ENCODE measurements around the gene TRPT1. TPM values are rescaled to one million over a fixed set of nuclear protein-coding genes. Genes with fewer than 3 reads are reported as not detected.

TRPT1 gene, protein sequence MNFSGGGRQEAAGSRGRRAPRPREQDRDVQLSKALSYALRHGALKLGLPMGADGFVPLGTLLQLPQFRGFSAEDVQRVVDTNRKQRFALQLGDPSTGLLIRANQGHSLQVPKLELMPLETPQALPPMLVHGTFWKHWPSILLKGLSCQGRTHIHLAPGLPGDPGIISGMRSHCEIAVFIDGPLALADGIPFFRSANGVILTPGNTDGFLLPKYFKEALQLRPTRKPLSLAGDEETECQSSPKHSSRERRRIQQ
- 53.3 TPM for polyA plus RNA-seq (2013, experiment 1 of 2)
- 53.3 TPM for polyA plus RNA-seq (2013, experiment 2 of 2)

DNA sequence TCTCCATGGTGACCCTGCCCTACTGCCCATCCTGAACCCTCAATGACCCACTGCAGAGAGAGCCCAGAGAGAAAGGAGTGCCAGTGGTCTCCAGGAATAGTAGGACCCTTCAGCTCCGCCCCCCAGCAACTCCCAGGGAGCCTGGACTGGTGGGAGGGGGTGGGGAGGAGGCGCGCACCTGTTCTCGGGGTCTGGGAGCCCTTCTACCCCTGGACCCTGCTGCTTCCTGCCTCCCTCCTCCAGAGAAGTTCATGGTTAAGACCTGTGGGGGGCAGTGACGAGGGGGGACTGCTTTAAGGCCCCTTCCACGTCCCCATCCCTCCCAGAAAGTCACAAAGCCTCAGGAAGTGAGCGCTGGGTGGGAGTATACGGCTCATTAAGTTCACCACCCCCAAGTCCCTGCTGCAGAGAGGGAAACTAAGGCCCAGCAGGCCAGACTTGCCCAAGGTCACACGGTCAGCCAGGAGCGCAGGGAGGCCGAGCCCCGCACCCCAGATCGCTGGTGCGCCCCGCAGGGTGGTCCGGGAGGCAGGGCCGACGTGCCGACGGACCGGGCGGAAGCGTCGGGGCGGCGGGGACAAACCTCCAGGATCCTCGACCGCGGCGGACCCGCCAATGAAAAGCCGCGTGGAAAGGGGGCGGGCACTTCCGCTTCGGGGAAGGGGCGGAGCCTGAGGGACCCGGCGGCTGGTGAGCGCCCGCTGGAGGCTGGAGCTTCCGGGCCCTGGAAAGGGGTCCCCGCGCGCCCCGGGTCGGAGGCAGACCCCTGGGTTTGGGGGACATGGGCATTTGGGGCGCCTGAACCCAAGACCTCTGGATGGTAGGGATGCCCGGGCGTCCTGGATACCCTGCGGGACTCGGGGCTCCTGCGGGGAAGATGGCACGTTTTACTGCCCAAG is at the start of gene TRPT1, which contains the start of gene NUDT22:
Gene TRPT1, minus strand, starts transcription at position 579 of the 899 bp plus-strand sequence. Its CDS starts 326 bp downstream, at position 253.
Gene NUDT22, plus strand, starts transcription at position 667 of the 899 bp plus-strand sequence. CDS start 379 bp downstream, outside the sequence.
- Histone ChIP-seq H3K4ac (ENCODE audit: low read length) (no peak within 1 kb of the TSS), H3K4me3 (ENCODE audit: low read length in 2 of 2) (peak within 1 kb of the TSS; percentile 88 to 91), H4K91ac (ENCODE audit: low read depth, low read length, poor library complexity) (peak within 1 kb of the TSS; percentile 76), H2BK15ac (ENCODE audit: low read length) (peak within 1 kb of the TSS; percentile 72), H3K9me3 (replicated peaks in 1 of 2; ENCODE audit: control insufficient read depth in 2 of 2, insufficient read depth in 1 of 2, low read depth in 1 of 2, low read length in 2 of 2) (no peaks in the 10 kb centered on the region), H2AFZ (ENCODE audit: low read length) (peak within 1 kb of the TSS; percentile 89), H2AK5ac (ENCODE audit: low read depth, low read length) (peak within 1 kb of the TSS; percentile 100), H3K36me3 (replicated peaks in 1 of 2; ENCODE audit: control insufficient read depth in 2 of 2, insufficient read depth in 2 of 2, low read length in 2 of 2) (peaks cover 8 to 24% of the 10 kb centered on the region in 2 donors), H3K4me2 (ENCODE audit: insufficient read depth, low read length, poor library complexity, severe bottlenecking) (peak within 1 kb of the TSS; percentile 99), H3K18ac (ENCODE audit: low read length) (peak within 1 kb of the TSS; percentile 97), H3K27ac (replicated peaks; ENCODE audit: low read length) (peak within 1 kb of the TSS; percentile 43), H3K4me1 (ENCODE audit: control insufficient read depth in 2 of 2, insufficient read depth in 1 of 2, low read depth in 1 of 2, low read length in 2 of 2) (peaks cover 14 to 23% of the 10 kb centered on the region in 2 donors), H3K14ac (ENCODE audit: low read length) (peak within 1 kb of the TSS; percentile 60), H3K23ac (ENCODE audit: low read depth, low read length, poor library complexity) (peak within 1 kb of the TSS; percentile 94), H2BK120ac (ENCODE audit: low read depth, low read length) (no peak within 1 kb of the TSS), H4K8ac (ENCODE audit: low read depth, low read length) (peak within 1 kb of the TSS; percentile 48), H3K79me1 (ENCODE audit: low read depth, low read length) (peaks cover 5% of the 10 kb centered on the region), H3K27me3 (ENCODE audit: control insufficient read depth in 3 of 3, insufficient read depth in 3 of 3, low read depth in 1 of 3, low read length in 3 of 3) (peaks cover 0 to under 1% (median 0%) of the 10 kb centered on the region in 3 experiments), H2BK12ac (ENCODE audit: low read length) (peak within 1 kb of the TSS; percentile 96), H2BK5ac (ENCODE audit: low read length) (peak within 1 kb of the TSS; percentile 89), H3K9ac (ENCODE audit: low read depth, low read length, poor library complexity) (peak within 1 kb of the TSS; percentile 97)
- DNase-seq (ENCODE audit: low spot score): peak; percentile 84
- WGBS, 2 donors (ENCODE audit: extremely low coverage in 2 of 2, insufficient read length in 2 of 2, insufficient replicate concordance in 1 of 2): no CpG with 5 or more reads among the region's 54 CpGs

DNA sequence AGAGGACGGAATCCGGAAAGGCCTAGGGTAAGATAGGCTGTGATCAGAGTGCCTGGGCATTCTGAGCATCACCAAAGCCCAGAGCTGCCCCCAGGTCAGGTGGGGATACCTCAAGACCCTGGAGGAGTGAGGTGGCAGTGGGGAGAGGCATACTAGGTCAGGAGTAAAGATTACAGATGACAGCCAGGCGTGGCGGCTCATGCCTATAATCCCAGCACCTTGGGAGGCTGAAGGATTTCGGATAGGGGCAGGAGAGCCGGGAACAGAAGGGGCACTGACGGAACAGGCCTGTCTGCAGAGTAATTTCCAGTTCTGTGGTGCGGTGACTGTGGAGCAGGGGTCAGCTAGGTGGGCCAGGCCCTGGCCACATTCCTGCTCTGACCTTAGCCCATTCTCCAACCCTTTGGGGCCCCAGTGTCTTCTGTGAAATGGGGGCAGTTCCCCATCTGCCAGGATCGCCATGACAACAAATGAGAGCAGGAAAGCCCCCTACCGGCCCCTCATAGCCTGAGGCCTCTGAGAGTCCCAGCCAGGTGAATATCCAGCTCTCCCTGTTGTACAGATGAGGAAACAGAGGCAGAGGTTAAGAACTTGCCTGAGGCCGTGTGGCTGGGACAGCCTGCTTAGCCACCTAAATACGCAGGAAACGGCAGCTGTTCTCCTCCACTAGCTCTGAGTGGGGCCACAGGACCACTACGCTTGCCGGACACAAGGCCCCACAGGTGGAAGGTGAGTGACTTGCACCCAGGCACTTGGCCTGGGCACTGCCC is 49.2 kb upstream of the TRPT1 start:
- Histone ChIP-seq H4K8ac (ENCODE audit: low read depth, low read length) (no peak overlapping the region), H2AK5ac (ENCODE audit: low read depth, low read length) (no peak overlapping the region), H3K9me3 (replicated peaks in 1 of 2; ENCODE audit: control insufficient read depth in 2 of 2, insufficient read depth in 1 of 2, low read depth in 1 of 2, low read length in 2 of 2) (no peaks in the 10 kb centered on the region), H3K4me2 (ENCODE audit: insufficient read depth, low read length, poor library complexity, severe bottlenecking) (no peak overlapping the region), H3K79me1 (ENCODE audit: low read depth, low read length) (peaks cover 2% of the 10 kb centered on the region), H3K4me3 (ENCODE audit: low read length in 2 of 2) (no peak overlapping the region), H3K27ac (replicated peaks; ENCODE audit: low read length) (no peak overlapping the region), H2BK120ac (ENCODE audit: low read depth, low read length) (no peak overlapping the region), H3K36me3 (replicated peaks in 1 of 2; ENCODE audit: control insufficient read depth in 2 of 2, insufficient read depth in 2 of 2, low read length in 2 of 2) (peaks cover 5 to 39% of the 10 kb centered on the region in 2 donors), H2BK5ac (ENCODE audit: low read length) (no peak overlapping the region), H3K9ac (ENCODE audit: low read depth, low read length, poor library complexity) (peak overlapping the region; percentile 64), H3K4ac (ENCODE audit: low read length) (no peak overlapping the region), H3K14ac (ENCODE audit: low read length) (no peak overlapping the region), H2BK12ac (ENCODE audit: low read length) (no peak overlapping the region), H2AFZ (ENCODE audit: low read length) (no peak overlapping the region), H4K91ac (ENCODE audit: low read depth, low read length, poor library complexity) (no peak overlapping the region), H2BK15ac (ENCODE audit: low read length) (no peak overlapping the region), H3K18ac (ENCODE audit: low read length) (no peak overlapping the region), H3K23ac (ENCODE audit: low read depth, low read length, poor library complexity) (peak overlapping the region; percentile 34), H3K4me1 (ENCODE audit: control insufficient read depth in 2 of 2, insufficient read depth in 1 of 2, low read depth in 1 of 2, low read length in 2 of 2) (peaks cover 4 to 19% of the 10 kb centered on the region in 2 donors), H3K27me3 (ENCODE audit: control insufficient read depth in 3 of 3, insufficient read depth in 3 of 3, low read depth in 1 of 3, low read length in 3 of 3) (no peaks in the 10 kb centered on the region)
- no CpG with 5 or more reads among the region's 15 CpGs for WGBS, 2 donors (ENCODE audit: extremely low coverage in 2 of 2, insufficient read length in 2 of 2, insufficient replicate concordance in 1 of 2)
- DNase-seq (ENCODE audit: low spot score): no peak

DNA sequence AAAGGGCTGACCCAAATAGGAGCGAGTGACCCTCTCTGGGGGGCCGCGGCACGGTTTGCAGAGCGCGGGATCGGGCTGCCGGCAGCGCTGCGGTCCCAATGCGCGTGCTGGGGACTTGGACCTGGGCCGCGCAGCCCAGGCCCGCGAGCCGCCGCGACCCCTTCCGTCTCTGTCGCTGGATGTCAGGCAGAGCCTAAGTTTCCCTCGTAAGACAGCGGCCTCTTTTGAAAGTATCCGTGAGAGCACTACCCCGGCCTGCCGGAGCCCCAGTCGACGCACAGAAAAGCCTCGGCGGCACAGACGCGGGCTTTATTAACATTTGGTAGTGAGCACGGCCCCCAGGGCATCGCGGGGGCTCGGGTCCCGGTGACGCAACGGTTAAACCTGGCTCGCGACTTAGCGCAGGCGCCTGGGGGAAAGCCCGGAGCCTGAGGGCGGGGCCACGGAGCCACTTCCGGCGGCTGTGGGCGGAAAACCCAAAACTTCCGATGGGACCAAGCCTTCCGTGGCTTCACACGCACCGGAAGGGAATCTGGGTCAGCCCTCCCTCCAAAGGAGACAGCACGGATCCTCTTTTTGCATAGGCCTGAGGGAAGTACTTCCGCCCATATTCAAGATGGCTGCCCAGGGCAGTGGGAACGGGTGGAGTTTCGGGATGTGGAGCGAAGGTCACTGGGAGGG is 43.7 kb upstream of the TRPT1 start:
- H3K4me3 ChIP-seq (ENCODE audit: low read length in 2 of 2): peak overlapping the region; percentile 84 to 88
- no peak overlapping the region for H2BK12ac ChIP-seq (ENCODE audit: low read length)
- H3K79me1 ChIP-seq (ENCODE audit: low read depth, low read length): peaks cover 5% of the 10 kb centered on the region
- H3K18ac ChIP-seq (ENCODE audit: low read length): peak overlapping the region; percentile 96
- WGBS, 2 donors (ENCODE audit: extremely low coverage in 2 of 2, insufficient read length in 2 of 2, insufficient replicate concordance in 1 of 2): no CpG with 5 or more reads among the region's 58 CpGs
- peak overlapping the region; percentile 92 for H2BK15ac ChIP-seq (ENCODE audit: low read length)
- H3K27me3 ChIP-seq (ENCODE audit: control insufficient read depth in 3 of 3, insufficient read depth in 3 of 3, low read depth in 1 of 3, low read length in 3 of 3): no peaks in the 10 kb centered on the region
- H2AFZ ChIP-seq (ENCODE audit: low read length): peak overlapping the region; percentile 94
- H2BK5ac ChIP-seq (ENCODE audit: low read length): peak overlapping the region; percentile 82
- H3K9me3 ChIP-seq (replicated peaks in 1 of 2; ENCODE audit: control insufficient read depth in 2 of 2, insufficient read depth in 1 of 2, low read depth in 1 of 2, low read length in 2 of 2): no peaks in the 10 kb centered on the region
- H3K4me1 ChIP-seq (ENCODE audit: control insufficient read depth in 2 of 2, insufficient read depth in 1 of 2, low read depth in 1 of 2, low read length in 2 of 2): peaks cover 9 to 19% of the 10 kb centered on the region in 2 donors
- H3K23ac ChIP-seq (ENCODE audit: low read depth, low read length, poor library complexity): peak overlapping the region; percentile 100
- peak overlapping the region; percentile 98 for H3K4me2 ChIP-seq (ENCODE audit: insufficient read depth, low read length, poor library complexity, severe bottlenecking)
- H2AK5ac ChIP-seq (ENCODE audit: low read depth, low read length): peak overlapping the region; percentile 96
- H3K27ac ChIP-seq (replicated peaks; ENCODE audit: low read length): peak overlapping the region; percentile 96
- H2BK120ac ChIP-seq (ENCODE audit: low read depth, low read length): peak overlapping the region; percentile 17
- H3K4ac ChIP-seq (ENCODE audit: low read length): peak overlapping the region; percentile 84
- H3K14ac ChIP-seq (ENCODE audit: low read length): peak overlapping the region; percentile 94
- peak overlapping the region; percentile 96 for H3K9ac ChIP-seq (ENCODE audit: low read depth, low read length, poor library complexity)
- DNase-seq (ENCODE audit: low spot score): peak; percentile 99
- H3K36me3 ChIP-seq (replicated peaks in 1 of 2; ENCODE audit: control insufficient read depth in 2 of 2, insufficient read depth in 2 of 2, low read length in 2 of 2): peaks cover 14 to 26% of the 10 kb centered on the region in 2 donors
- H4K8ac ChIP-seq (ENCODE audit: low read depth, low read length): no peak overlapping the region
- no peak overlapping the region for H4K91ac ChIP-seq (ENCODE audit: low read depth, low read length, poor library complexity)
